Osteocyte (in vitro differentiated cells): ENCODE data around the gene GABRA5. TPM values are rescaled to one million over a fixed set of nuclear protein-coding genes. Genes with fewer than 3 reads are reported as not detected.

Experiments used
- DNase-seq: peaks from one replicate; pipeline ENCODE4 v3.0.0; 2021; ENCODE audit warnings: mixed read lengths; ENCODE audit not compliant: unreplicated experiment; ENCODE audit errors: extremely low spot score
- H3K27ac Mint-ChIP-seq: one replicate; pipeline ENCODE4 v1.8.0; 2021; ENCODE audit warnings: mild to moderate bottlenecking, mixed read lengths; ENCODE audit not compliant: unreplicated experiment
- H3K27me3 Mint-ChIP-seq: one replicate; pipeline ENCODE4 v1.8.0; 2021; ENCODE audit warnings: mixed read lengths; ENCODE audit not compliant: unreplicated experiment
- H3K36me3 Mint-ChIP-seq: one replicate; pipeline ENCODE4 v1.8.0; 2021; ENCODE audit warnings: mixed read lengths; ENCODE audit not compliant: unreplicated experiment
- H3K4me1 Mint-ChIP-seq: one replicate; pipeline ENCODE4 v1.8.0; 2021; ENCODE audit warnings: mixed read lengths; ENCODE audit not compliant: unreplicated experiment
- H3K4me3 Mint-ChIP-seq: one replicate; pipeline ENCODE4 v1.8.0; 2021; ENCODE audit warnings: mild to moderate bottlenecking, moderate library complexity, mixed read lengths; ENCODE audit not compliant: unreplicated experiment
- H3K9me3 Mint-ChIP-seq: one replicate; pipeline ENCODE4 v1.8.0; 2021; ENCODE audit warnings: mixed read lengths; ENCODE audit not compliant: unreplicated experiment
- total RNA-seq: library from RNA; stranded (reverse); gene quantifications from 2 replicates; pipeline ENCODE4 v1.2.1, GENCODE V29; 2021
- TF ChIP-seq, protein P1 (sequence below): fragments of 200-600 bp; sonication (generic); IDR thresholded peaks from 2 replicates; pipeline ENCODE4 v1.5.0; 2021; ENCODE audit warnings: antibody characterized with exemption, mild to moderate bottlenecking, moderate library complexity

GABRA5 gene
- total RNA-seq, 1 donor from 2014 or later = not detected

DNA sequence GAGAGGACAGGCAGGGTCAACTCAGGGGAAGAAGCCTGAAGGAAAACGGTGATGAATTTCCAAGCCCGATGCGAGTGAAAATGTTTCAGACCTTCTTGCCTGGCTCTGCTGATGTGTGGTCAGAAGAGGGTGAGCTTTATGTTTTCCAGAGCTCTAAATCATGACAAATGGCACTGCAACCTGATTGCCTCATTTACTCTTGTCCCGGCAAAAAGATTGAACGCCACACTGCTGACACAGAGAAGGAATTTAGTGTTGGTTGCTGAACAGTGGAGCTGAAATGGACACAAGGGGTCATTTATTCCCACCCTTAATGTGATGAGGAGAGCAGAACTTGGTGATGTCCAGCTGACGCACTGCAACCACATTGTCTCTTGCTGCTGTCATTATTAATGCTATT, 68.0 kb downstream of the GABRA5 start:
- Mint-ChIP-seq H3K27me3 (peaks cover 2% of the 10 kb centered on the region), H3K9me3 (no peaks in the 10 kb centered on the region), H3K27ac (no peak overlapping the region), H3K36me3 (no peaks in the 10 kb centered on the region), H3K4me3 (no peak overlapping the region), H3K4me1 (no peaks in the 10 kb centered on the region)
- DNase-seq = no peak
- TF ChIP-seq, protein P1, sequence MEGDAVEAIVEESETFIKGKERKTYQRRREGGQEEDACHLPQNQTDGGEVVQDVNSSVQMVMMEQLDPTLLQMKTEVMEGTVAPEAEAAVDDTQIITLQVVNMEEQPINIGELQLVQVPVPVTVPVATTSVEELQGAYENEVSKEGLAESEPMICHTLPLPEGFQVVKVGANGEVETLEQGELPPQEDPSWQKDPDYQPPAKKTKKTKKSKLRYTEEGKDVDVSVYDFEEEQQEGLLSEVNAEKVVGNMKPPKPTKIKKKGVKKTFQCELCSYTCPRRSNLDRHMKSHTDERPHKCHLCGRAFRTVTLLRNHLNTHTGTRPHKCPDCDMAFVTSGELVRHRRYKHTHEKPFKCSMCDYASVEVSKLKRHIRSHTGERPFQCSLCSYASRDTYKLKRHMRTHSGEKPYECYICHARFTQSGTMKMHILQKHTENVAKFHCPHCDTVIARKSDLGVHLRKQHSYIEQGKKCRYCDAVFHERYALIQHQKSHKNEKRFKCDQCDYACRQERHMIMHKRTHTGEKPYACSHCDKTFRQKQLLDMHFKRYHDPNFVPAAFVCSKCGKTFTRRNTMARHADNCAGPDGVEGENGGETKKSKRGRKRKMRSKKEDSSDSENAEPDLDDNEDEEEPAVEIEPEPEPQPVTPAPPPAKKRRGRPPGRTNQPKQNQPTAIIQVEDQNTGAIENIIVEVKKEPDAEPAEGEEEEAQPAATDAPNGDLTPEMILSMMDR = no peak

DNA sequence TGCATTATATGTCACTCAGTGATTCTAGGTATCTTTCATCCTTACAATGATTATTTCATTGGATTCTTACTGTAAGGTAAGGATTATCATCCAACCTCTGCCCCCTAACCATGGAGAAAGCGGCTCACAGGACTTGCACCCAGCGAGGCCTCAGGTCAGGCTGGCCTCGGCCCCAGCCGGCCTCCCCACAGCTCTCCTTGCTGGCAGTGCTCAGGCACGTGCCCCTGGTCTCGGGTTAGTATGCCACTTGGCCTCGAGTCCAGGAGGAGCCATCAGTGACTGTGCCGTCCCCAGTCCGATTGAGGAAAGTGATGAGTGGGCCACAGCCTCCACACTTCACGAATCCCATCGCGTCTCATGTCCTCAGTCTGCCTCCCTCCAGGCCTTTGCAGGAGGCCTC, 68.5 kb downstream of the GABRA5 start:
- Mint-ChIP-seq H3K4me1 (no peaks in the 10 kb centered on the region), H3K27ac (no peak overlapping the region), H3K9me3 (no peaks in the 10 kb centered on the region), H3K27me3 (peaks cover 2% of the 10 kb centered on the region), H3K36me3 (no peaks in the 10 kb centered on the region), H3K4me3 (no peak overlapping the region)
- TF ChIP-seq, protein P1 = no peak
- no peak for DNase-seq

DNA sequence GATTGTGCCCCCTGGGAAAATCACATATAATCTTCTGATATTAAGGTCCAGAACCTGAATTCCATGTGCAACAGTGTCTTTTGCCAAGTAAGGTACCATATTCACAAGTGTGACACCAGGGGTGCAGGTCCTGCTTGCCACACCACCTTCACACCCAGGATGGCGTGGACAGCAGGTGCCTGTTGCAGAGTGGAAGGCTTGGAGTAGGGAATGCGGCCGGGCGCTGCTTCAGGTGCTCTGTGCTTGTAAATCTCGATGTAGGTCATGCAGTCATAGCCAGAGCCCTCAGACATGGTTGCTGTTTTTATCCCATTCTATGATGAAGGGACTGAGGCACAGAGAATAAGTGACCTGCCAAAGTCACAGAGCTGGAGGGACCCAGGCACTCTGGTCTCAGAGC, 69.6 kb downstream of the GABRA5 start:
- DNase-seq = no peak
- H3K9me3 Mint-ChIP-seq = no peaks in the 10 kb centered on the region
- H3K27me3 Mint-ChIP-seq = peaks cover 2% of the 10 kb centered on the region
- no peaks in the 10 kb centered on the region for H3K4me1 Mint-ChIP-seq
- H3K36me3 Mint-ChIP-seq = no peaks in the 10 kb centered on the region
- TF ChIP-seq, protein P1 = no peak
- H3K4me3 Mint-ChIP-seq = no peak overlapping the region
- H3K27ac Mint-ChIP-seq = no peak overlapping the region

DNA sequence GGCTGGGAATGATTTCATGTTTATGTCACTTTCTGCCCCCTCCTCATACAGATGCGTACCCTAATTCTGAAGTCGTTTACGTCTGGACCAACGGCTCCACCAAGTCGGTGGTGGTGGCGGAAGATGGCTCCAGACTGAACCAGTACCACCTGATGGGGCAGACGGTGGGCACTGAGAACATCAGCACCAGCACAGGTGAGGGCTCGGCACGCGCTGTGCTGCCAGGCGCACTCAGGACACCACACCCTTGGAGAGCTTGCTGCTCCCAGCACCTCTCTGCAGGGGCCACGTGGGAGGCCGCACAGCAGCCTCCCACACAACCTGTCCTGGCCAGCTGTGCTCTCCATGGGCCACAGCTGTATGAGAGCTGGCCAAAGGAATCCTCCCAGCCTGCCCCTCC, 70.3 kb downstream of the GABRA5 start:
- TF ChIP-seq, protein P1 = no peak
- Mint-ChIP-seq H3K4me1 (no peaks in the 10 kb centered on the region), H3K27ac (no peak overlapping the region), H3K4me3 (no peak overlapping the region), H3K36me3 (no peaks in the 10 kb centered on the region), H3K9me3 (no peaks in the 10 kb centered on the region), H3K27me3 (peaks cover 2% of the 10 kb centered on the region)
- DNase-seq = no peak

DNA sequence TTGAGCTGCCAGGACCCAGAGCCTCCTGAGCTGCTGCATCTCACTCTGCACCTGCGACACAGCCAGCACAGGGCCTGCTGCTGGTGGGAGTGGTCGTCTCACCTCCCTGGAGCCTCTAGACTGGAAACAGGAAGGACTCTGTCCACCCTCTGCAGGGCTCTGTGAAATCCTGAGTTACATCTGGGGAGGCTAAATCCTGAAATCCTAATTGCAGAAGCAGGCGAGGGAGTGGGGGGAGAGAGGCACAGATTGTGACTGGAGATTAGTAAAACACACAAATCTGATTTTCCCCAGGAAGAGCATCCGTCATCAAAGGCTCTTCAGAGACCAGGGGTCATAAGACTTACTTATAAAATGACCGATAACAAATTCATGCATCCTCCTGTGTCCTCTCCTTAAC, 72.5 kb downstream of the GABRA5 start:
- no peak overlapping the region for H3K27ac Mint-ChIP-seq
- TF ChIP-seq, protein P1 = no peak
- H3K9me3 Mint-ChIP-seq = no peaks in the 10 kb centered on the region
- H3K27me3 Mint-ChIP-seq = no peaks in the 10 kb centered on the region
- no peak for DNase-seq
- no peaks in the 10 kb centered on the region for H3K36me3 Mint-ChIP-seq
- H3K4me1 Mint-ChIP-seq = no peaks in the 10 kb centered on the region
- no peak overlapping the region for H3K4me3 Mint-ChIP-seq
